Measurements from ENCODE around the gene CA9.
A peak's percentile ranks its signal among the peaks of the same experiment; 100 is the strongest.

Gene CA9

DNA sequence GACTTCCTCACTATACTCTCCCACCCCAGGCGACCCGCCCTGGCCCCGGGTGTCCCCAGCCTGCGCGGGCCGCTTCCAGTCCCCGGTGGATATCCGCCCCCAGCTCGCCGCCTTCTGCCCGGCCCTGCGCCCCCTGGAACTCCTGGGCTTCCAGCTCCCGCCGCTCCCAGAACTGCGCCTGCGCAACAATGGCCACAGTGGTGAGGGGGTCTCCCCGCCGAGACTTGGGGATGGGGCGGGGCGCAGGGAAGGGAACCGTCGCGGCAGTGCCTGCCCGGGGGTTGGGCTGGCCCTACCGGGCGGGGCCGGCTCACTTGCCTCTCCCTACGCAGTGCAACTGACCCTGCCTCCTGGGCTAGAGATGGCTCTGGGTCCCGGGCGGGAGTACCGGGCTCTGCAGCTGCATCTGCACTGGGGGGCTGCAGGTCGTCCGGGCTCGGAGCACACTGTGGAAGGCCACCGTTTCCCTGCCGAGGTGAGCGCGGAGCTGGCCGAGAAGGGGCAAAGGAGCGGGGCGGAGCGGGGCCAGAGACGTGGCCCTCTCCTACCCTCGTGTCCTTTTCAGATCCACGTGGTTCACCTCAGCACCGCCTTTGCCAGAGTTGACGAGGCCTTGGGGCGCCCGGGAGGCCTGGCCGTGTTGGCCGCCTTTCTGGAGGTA, 2.1 kb downstream of the CA9 start:
- DNase-seq: no peak

- no peak for DNase-seq
Observed at GRCh38 chr9:35679091-35679490, 5.4 kb downstream of the CA9 start.

- DNase-seq: no peak
Observed at GRCh38 chr9:35679766-35680330, 6.1 kb downstream of the CA9 start.

DNA sequence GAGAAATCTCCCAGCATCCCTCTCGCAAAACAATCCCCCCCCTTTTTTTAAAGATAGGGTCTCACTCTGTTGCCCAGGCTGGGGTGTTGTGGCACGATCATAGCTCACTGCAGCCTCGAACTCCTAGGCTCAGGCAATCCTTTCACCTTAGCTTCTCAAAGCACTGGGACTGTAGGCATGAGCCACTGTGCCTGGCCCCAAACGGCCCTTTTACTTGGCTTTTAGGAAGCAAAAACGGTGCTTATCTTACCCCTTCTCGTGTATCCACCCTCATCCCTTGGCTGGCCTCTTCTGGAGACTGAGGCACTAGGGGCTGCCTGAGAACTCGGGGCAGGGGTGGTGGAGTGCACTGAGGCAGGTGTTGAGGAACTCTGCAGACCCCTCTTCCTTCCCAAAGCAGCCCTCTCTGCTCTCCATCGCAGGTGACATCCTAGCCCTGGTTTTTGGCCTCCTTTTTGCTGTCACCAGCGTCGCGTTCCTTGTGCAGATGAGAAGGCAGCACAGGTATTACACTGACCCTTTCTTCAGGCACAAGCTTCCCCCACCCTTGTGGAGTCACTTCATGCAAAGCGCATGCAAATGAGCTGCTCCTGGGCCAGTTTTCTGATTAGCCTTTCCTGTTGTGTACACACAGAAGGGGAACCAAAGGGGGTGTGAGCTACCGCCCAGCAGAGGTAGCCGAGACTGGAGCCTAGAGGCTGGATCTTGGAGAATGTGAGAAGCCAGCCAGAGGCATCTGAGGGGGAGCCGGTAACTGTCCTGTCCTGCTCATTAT, 6.8 kb downstream of the CA9 start:
- no peak for DNase-seq

- no peak for DNase-seq
Observed at GRCh38 chr9:35681341-35682002, 7.7 kb downstream of the CA9 start.

- no peak for DNase-seq
Observed at GRCh38 chr9:35682051-35682450, 8.3 kb downstream of the CA9 start.

DNA sequence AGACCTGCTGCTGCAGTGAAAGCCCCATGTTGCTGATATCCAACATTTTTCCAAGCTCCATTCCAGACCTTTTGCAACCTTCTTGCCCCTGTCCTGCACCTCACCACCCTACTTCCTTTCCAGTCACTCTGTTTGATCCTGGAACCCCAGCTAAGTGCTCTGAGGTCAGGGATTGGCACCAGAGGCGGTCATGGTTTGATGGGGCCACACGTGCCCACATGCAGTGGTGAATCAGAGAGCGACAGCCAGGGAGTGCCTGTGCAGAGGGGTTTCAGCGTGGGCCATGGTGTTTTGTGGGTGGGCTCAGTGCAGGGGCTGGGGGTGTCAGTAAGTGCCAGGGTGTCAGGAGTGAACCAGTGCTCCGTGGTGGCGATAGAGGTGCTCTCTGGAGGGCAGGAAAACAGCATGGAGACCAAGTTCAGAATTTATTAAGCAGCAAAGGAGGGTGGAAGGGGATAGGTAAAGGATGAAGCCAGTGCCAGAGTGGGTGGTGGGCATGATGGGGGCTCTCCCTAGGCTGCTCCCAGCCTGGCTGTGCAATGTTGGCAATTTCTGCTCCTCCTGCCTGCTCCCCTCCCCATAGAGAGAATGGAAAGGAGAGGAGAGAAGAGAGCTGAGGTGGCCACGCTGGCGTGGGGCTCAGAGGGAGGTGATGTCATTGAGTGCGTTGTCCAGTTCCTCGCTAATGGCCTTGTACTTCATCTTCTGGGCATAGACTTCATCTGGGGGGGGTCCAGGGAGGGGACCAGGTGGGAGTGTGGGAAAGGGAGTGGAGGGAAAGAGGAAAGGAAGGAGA, 9.0 kb downstream of the CA9 start:
- no peak for DNase-seq

DNA sequence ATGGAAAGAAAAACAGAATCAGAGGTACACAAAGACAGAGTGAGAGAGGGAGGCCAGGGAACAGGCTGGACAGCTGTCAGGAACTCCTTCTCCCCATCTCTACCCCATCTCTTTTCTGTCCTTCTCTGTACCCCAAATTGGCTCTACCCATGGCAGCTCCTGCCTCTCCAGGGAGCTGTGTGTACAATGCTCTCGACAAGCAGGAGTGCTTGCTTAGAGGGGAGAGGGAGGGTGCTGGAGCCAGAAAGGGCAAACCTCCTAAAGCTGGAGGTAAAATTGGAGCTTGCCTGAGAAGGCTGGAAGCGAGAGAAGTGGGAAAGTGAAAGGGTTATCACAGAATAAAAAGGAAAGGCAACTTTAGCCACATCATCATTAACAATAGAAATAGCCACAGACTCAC, 9.6 kb downstream of the CA9 start:
- no peak for DNase-seq

DNA sequence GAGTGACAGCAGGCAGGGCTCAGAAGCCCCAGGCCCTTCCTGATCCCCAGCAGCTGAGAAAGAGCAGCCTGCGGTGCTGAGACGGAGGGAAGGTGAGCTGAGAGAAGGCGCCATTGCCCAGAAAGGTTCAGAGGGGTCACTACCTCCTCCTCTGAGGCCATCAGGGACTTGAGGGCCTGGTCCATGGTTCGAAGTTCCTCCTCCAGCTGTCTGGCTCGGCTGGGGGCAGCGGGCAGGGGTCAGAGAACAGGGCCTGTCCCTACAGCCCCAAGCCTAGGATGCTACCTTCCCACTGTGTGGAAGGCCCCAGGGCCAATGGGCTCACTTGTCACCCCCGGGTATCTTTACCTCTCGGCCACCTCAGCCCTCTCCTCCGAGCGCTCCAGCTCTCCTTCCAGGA, 11.2 kb downstream of the CA9 start:
- no peak for DNase-seq

- no peak for DNase-seq
Observed at GRCh38 chr9:35685506-35685905, 11.8 kb downstream of the CA9 start.

GRCh38 chr9:35686222-35687203, 12.8 kb downstream of the CA9 start:
- DNase-seq: no peak

GRCh38 chr9:35687306-35687705, 13.6 kb downstream of the CA9 start:
- no peak for DNase-seq

DNA sequence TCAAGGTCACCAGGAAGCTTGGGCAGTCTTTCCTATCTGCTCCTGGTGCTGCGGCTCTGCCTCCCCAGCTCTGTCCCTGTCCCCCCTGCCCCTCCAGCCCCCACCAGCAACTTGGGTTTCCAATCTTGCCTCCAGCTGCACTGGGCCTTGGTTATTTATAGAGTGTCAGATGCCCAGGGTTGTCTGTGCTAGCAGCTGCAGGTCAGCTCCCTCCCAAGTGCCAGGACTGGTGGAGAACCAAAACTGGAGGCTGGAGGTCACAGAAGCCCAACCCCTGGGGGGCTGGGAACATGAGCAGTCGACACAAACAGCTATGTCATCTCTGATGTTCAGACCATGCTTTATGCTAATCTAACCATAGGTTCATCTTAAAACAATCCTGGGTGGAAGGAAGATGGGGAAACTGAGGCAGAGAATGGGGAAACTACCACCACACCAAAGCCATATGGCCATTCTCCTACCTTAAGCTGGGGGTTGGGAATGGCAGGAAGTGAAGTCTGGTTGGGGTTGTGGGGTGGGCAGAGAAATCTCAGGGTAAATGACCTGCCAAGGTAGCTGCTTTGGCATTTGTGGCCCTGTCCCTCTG, 14.3 kb downstream of the CA9 start:
- DNase-seq: no peak

DNA sequence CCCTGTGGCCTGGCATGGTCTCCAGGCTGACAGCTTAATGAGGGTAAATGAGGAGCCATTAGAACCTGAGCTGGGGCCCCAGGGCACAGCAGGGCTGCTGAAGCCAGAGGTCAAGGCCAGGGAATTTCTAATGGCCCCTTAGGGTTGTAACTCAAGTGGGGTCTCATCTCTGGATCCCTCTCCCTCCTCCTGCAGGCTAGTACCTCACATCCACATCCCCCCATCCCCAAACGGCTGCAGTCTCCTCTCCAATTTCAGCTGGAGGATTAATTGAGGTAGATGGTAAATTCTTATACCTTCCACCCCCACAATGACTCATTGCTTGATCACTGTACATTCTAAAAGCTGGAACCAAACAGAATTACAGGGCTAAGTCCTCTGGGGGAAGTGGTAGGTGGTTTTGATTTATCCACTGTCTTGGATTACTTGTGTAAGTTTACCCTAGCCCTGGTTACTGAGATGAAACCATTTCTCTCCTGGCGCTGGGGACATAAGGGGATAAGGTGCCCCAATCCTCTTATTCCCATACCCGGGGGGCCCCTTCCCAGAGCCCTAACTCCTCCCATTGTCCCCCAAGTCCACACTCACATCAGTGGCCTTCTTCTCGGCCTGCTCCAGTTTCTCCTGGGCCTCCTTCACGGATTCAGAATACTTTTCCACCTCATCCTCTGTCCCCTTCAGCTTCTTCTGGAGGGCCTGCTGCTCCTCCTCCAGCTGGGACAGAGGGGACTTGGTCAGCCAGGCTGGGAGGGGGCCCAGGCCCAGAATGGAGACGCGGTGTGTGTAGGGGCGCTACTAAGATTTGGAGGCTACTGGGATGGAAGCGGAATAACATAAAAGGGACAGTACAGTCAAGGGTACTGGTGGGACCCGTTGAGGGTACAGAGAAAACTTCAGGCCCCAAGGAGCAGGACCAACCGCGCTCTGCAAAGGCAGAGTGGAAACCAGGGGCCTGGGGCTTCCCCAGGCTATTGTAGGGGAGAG, 15.1 kb downstream of the CA9 start:
- DNase-seq: no peak

DNA sequence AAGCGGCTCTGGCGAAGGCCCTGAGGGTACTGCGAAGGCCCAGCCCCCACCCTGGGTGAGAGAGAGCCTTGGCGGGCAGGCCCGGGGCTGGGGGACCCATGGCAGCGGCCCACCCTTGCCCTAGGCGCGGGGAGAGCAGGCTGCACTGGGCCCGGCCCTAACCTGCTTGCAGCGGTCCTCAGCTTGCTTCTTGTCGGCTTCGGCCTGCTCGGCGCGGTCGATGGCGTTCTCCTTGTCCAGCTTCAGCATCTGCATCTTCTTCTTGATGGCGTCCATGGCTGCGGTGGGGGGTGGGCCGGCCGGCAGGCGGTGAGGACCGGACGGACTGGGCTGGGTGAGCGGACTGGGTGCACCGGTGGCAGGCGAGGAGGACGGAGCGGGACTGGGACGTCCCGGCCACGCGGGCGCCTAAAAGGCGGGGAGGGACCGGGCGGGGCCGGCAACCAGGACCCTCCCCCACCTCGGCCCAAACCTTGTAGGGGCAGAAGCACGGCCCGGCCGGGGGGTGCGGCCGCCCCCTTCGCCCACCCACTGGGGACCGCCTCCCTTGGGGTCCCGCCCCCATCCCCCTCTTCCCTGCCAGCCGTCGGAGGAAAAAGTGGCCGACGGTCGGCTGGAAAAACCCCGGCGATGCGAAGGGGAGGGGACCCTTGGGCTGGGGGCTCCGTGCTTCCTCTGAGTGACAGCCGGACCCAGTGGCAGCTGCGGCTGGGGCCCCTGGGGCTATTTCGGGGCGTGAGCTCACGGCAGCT, 16.0 kb downstream of the CA9 start, which contains the start of gene TPM2:
TSS of gene TPM2 (minus strand) at position 384 of the 752 bp plus-strand sequence. CDS start at position 276, 108 bp downstream.
- no peak for DNase-seq

DNA sequence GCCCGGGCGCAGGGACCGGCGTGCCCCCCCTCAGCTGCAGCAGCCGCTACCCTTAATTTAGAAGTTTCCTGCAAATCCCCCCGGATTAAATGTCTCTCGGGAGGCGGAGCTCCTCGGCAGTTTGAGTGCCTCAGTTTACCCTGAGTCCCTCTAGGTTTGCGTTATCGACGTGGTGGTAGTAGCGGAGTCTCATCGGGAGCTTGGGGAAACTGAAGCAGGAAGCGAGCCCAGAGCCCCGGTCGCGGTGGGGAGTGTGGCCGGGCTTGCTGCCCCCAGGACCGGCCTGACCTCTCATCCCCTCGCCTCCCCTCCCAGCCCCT, 16.5 kb downstream of the CA9 start:
- DNase-seq: no peak

DNA sequence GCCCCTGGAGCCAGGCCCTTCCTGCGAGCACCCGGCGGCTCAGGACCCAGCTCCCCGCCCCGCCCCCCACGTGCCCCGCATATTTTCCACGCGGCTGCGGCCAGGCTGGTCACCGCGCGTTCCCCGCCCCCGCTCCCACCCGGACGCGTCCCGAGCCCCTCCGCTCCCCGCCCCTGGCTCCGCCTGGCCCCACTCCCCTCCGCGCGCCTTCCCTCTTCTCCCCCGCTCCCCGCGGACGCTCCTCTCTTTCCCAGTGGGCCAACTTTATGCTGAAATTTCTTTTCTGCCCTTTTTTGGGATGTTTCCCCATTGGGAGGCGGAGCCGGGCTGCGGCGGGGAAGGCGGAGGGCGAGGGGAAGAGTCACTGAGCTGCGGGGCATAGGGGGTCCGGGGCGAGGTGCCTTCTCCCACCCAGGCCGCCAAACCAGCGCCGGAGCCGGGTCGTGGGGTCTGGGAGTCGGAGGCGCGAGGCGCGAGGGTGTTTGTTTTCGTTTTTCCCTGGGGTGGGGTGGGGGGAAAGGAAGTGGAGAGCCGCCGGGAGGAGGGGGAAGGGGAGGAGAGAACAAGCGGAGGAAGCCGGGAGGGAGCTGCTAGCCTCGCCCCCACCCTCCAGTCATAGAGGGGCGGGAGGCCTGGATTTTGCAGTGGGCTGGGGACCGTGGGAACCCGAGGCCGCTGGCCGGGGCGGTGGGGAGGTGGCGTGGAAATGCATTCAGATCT, 17.0 kb downstream of the CA9 start:
- DNase-seq: peak; percentile 15 to 36

GRCh38 chr9:35691334-35691650, 17.6 kb downstream of the CA9 start:
- no peak for DNase-seq

All from activated CD4-positive, alpha-beta T cell treated with anti-CD3 and anti-CD28 coated beads for 4 hours (primary cell).